Activated CD8-positive, alpha-beta memory T cell treated with anti-CD3 and anti-CD28 coated beads, Interleukin-2, amount 50 U/mL, for 4 hours (primary cell): ENCODE data around the gene ABLIM2.

Experiments used
- DNase-seq: peaks from one replicate; pipeline ENCODE4 v3.0.0-alpha.2; 2020

Gene ABLIM2

GRCh38 chr4:8066336-8066931 lies 92.2 kb downstream of the ABLIM2 start:
- DNase-seq, result no peak

DNA sequence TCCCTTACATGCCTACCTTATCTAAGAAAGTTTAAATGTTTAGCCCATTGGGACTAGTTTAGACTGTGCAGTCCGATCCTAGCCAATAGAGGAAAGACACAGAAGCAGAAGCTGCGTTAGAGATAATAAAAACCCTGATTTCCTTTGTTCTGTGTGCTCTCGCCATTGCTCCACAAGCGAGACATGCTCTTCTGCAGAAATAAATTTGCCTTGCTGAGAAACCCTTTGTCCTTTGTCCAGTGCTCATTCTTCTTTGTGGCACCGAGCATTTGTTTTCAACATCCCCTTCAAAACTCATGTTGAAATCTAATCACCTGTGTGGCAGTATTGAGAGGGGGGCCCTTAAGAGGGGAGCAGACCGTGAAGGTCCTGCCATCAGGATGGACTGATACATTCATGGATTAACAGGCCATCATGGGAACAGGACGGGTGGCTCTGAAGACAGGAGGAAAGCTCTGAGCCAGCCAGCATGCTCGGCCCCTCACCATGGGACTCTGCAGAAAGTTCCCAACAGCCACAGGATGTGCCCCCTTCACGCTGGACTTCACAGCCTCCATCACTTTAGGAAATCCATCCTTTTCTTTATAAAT lies 94.5 kb downstream of the ABLIM2 start:
- no peak for DNase-seq

DNA sequence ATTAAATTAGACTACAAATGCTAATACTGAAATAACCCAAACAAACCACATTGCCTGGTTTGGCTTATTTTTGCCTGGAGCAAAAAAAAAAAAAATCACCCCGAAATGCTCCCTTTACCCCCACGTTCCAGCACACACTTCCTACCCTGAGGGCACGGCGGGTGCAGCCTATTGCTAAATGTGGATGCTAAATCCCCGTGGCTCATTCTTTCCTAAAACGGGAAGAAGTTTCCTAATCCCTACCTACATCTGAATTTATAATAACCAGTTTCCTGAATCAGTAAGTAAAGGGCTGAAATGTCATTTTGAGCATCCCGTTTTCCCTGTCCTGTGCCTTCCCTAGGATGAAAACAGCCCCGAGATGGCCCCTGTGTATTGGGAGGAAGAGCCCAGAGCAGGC lies 97.0 kb downstream of the ABLIM2 start:
- DNase-seq, result no peak

DNA sequence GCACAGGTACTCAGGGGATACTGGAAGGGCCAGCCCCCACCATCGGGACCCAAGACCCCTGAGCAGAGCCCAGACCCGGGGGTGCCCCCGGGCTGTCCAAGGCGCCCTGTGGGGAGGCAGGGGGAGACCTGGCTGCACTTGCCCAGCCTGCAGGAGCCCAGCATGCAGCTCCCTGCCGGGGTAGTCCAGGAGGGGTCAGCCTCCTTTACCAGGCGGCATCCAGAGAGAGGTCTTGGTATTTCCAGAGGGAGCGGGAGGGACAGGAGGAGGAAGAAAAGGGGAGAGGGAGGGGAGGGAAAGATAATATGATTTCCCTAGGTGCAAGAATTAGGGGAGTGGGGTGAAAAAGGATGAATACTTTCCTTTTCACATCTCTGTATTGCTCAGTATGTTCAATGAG lies 97.5 kb downstream of the ABLIM2 start:
- no peak for DNase-seq

DNA sequence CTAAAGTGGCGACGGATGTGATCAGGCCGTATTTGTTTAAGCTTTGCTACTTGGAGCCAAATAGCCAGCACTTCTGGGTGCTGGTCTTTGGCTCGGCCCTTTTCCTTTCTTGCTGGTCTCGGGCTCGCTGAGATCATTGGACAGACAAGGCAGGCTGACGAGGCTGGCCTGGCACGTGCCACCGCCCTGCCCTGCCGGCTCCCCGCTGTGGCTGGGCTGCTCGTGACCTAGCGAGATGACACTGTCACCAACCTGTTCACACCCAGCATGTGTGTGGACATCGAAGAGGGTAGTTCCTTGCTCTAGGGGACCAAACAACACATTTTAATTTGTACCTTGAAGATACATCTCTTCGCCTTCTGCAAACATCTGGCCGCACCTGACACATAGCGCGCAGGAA lies 98.0 kb downstream of the ABLIM2 start:
- no peak for DNase-seq

GRCh38 chr4:8058031-8058479 lies 100.6 kb downstream of the ABLIM2 start:
- DNase-seq, result no peak

DNA sequence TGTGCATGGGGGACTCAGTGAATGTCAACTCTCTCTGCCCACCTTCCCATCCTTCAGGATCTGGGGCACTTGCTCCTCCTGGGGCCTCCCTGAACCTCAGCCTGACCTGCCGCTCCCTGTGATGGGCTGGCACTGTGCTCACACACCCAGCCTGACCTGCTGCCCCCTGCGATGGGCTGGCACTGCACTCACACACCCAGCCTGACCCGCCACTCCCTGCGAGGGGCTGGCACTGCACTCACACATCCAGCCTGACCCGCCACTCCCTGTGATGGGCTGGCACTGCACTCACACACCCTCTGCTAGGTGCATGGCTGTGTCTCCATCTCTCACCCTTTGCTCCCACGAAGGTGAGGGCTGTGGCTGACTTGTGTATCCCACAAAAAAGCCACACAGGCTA lies 103.4 kb downstream of the ABLIM2 start:
- DNase-seq, result no peak

- no peak for DNase-seq
Observed at GRCh38 chr4:8053688-8054449, 104.7 kb downstream of the ABLIM2 start.

- DNase-seq, result no peak
Observed at GRCh38 chr4:8052160-8052691, 106.4 kb downstream of the ABLIM2 start.

GRCh38 chr4:8051644-8052043 lies 107.0 kb downstream of the ABLIM2 start:
- DNase-seq, result no peak

GRCh38 chr4:8050555-8051206 lies 107.9 kb downstream of the ABLIM2 start:
- no peak for DNase-seq

DNA sequence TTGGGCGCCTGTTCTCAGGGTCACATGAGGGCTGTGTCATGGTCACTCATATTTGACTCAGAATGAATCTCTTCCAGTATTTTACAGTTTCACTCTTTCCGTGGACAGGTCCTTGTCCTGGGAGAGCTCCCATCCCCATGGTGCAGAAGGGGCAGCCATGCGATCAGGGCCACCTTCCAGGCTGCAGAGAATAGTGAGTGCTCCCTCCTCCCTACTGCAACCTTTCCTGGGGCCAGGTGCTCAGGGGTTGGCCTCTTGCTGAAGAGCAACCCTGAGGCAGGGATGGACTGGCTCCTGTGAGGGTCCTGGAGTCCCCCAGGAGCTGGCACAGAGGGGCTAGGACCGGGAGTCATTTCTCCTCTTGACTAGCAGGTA lies 108.4 kb downstream of the ABLIM2 start:
- no peak for DNase-seq

- DNase-seq, result no peak
Observed at GRCh38 chr4:8048856-8049676, 109.5 kb downstream of the ABLIM2 start.

DNA sequence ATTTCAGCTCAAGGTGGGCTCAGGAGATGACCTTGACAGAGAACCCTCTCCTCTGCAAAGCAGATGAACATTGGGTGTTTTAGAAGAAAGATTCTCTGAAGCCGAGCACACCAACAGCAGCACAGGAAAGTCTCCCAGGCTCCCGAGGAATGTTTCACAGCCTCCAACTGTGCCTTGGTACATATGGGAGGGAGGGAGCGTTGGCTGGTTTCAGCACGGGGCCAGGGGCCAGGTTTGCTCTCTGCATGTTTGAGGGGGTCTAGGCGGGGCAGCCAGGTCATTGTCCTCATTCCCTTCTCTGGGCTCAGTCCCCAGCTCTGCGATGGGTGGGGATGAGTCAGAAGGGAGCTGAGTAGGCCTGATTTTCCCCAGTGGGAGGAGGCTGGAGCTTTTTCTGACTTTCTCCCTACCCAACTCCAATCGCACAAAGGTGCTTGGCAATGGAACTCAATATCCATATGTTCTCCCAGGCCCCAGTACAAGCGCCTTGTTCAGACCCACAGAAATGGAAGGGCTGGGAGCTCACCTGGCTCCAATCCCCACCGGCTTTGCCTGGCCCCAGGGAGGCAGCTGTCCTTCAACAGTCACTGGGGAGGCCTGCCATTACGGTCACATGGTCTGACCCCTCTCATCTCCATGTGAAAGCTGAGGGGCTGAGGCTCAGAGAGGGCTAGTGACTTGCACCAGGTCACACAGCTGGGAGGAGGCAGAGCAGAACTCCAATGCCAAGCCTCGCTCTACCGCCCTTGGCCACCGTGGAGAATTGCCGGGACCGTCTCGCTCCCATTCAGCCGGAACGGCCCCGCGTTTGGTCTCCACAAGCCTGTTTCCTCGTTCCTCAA lies 110.6 kb downstream of the ABLIM2 start:
- DNase-seq, result no peak

GRCh38 chr4:8046925-8047541 lies 111.6 kb downstream of the ABLIM2 start:
- peak; percentile 29 for DNase-seq

DNA sequence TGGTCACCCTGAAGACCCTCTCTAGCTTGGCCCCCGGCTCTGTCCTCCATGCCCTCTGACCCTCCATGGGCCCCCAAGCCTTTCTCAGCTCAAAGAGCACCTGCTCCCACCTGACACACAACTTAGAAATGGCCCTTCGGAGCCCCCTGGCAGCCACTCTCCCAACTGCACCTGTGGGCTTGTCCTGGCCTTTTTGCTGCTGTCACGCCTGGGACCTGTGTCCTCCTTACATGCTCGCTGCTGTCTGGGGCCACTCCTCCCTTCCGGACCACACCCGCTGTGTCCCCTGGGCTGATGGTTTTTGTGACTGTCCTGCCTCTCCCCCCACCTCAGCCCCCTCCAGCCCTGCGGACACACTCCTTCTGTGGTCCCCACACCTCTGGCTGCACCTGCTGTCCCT lies 112.7 kb downstream of the ABLIM2 start:
- no peak for DNase-seq

DNA sequence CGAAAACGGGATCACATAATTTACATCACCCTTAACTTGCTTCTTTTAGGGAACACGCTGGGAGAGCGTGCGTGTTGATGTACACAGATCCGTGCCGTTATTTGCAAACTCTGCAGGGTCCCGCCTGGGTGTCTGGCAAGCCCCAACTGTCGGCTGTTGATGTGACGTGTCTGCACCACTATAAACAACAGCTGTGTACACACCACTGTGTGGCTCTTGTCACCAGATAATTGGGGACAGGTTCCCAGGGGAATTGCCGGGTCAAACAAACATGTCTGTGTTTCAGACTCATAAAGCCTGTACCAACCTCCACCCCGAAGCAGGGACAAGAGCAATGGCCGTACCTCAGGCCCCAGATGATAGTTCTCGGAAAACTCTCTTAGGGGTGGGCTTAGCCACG lies 113.9 kb downstream of the ABLIM2 start:
- DNase-seq, result no peak

DNA sequence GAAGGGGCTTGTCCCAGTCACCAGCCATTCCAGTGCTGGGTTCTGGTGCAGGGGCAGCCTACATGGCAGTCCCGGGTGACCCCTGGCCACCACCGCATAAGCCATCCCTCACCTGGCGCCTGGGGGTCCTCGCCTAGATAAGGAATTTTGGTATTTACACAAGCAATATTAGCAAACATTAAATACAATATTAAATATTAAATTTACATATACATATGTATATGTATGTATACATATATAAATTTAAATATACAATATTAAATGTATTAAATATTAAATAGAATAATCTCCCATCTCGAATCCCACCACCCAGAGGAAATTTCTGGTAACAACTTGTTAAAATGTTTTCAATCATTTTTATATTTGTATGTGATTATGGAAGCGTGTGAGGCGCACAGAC lies 114.4 kb downstream of the ABLIM2 start:
- no peak for DNase-seq

GRCh38 chr4:8043596-8043995 lies 115.0 kb downstream of the ABLIM2 start:
- no peak for DNase-seq

- DNase-seq, result no peak
Observed at GRCh38 chr4:8041868-8042267, 116.7 kb downstream of the ABLIM2 start.

DNA sequence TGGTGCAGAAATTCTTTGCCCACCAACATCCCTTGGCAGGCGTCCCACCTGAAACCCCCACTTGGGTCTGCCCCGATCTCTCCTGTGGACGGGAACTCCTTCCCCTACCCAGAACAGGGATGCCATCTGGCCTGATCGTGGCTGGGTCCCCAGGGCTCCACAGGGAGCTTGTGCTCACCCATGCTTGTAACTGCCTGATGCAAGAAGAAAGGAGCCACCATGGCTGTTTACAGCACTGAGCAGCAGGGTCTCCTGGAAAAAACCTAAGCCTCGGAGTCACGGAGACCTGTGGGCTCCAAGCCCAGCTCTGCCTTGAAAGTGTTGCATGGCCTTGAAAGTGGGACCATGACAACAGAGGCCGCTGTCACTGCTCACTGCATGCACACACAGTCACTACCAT lies 117.4 kb downstream of the ABLIM2 start:
- no peak for DNase-seq
